Ishikawa (cell line): ENCODE results near the gene FOXA3.

Source experiments
- CEBPB ChIP-seq: IDR thresholded peaks from 2 replicates; pipeline ENCODE4 v1.6.1; 2012
- CREB1 ChIP-seq: IDR thresholded peaks from 2 replicates; pipeline ENCODE4 v1.6.1; 2012; ENCODE audit warnings: low read depth
- EGR1 ChIP-seq: IDR thresholded peaks from 2 replicates; pipeline ENCODE4 v1.6.1; 2012
- EP300 ChIP-seq: IDR thresholded peaks from 2 replicates; pipeline ENCODE4 v1.6.1; 2012; ENCODE audit warnings: borderline replicate concordance
- FOXM1 ChIP-seq: IDR thresholded peaks from 2 replicates; pipeline ENCODE4 v1.6.1; 2012; ENCODE audit warnings: low read depth, borderline replicate concordance
- RAD21 ChIP-seq: IDR thresholded peaks from 2 replicates; pipeline ENCODE4 v1.6.1; 2012; ENCODE audit warnings: low read depth
- REST ChIP-seq: IDR thresholded peaks from 2 replicates; pipeline ENCODE4 v1.6.1; 2012; ENCODE audit warnings: low read depth, mild to moderate bottlenecking
- TAF1 ChIP-seq: IDR thresholded peaks from 2 replicates; pipeline ENCODE4 v1.6.1; 2012; ENCODE audit warnings: low read depth, mild to moderate bottlenecking
- TEAD4 ChIP-seq: IDR thresholded peaks from 2 replicates; pipeline ENCODE4 v1.6.1; 2012
- YY1 ChIP-seq: IDR thresholded peaks from 2 replicates; pipeline ENCODE4 v1.6.1; 2012; ENCODE audit warnings: low read depth
- ZBTB7A ChIP-seq: IDR thresholded peaks from 2 replicates; pipeline ENCODE4 v1.6.1; 2012; ENCODE audit warnings: low read depth
- TF ChIP-seq, protein P1 (sequence below): IDR thresholded peaks from 2 replicates; pipeline ENCODE4 v1.6.1; 2012

DNA sequence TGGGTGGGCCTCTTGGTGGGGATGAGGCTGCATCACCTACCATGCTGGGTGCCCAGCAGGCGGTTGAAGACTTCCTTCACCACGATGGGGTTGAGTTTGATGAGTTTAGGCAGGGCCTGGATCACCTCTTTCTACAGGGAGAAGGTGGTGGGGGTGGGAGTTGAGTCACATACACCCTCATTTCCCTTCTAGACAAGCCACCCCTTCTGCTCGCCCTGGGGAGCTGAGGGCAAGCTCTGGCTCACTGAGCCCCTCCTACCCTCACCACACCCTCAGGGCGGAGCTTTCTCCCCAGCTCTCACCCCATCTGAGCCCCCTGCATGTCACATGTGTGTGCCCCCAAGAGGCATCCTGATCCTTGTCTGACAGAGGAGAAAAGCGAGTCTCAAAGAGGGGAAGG, 41.4 kb upstream of the FOXA3 start:
- TF ChIP-seq RAD21, result no peak
- no peak for TF ChIP-seq REST
- TF ChIP-seq TEAD4, result no peak
- TF ChIP-seq ZBTB7A, result no peak
- TF ChIP-seq CEBPB, result no peak
- TF ChIP-seq FOXM1, result no peak
- no peak for TF ChIP-seq CREB1
- TF ChIP-seq, protein P1, sequence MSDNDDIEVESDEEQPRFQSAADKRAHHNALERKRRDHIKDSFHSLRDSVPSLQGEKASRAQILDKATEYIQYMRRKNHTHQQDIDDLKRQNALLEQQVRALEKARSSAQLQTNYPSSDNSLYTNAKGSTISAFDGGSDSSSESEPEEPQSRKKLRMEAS, result no peak
- no peak for TF ChIP-seq EP300
- TF ChIP-seq TAF1, result no peak
- TF ChIP-seq YY1, result no peak
- no peak for TF ChIP-seq EGR1
